GM13976 (cell line): ENCODE data around the gene ITGA1.

Experiments
- DNase-seq: peaks from one replicate; pipeline ENCODE4 v3.0.0; 2012; ENCODE audit warnings: low spot score
- in situ Hi-C: fragments of 300-500 bp; cut with MboI; formaldehyde crosslinking; loops from one replicate; pipeline ENCODE4 v1.12.0; 2022; ENCODE audit warnings: low sequenced_read_pairs, mixed read lengths, inconsistent platforms; ENCODE audit not compliant: unreplicated experiment
- TF ChIP-seq, protein P1 (sequence below): IDR thresholded peaks from 2 replicates; pipeline ENCODE4 v1.5.1; 2012; ENCODE audit warnings: borderline replicate concordance, mild to moderate bottlenecking; ENCODE audit not compliant: insufficient read depth; ENCODE audit errors: extremely low read depth, missing control alignments, control extremely low read depth

The ITGA1 gene

DNA sequence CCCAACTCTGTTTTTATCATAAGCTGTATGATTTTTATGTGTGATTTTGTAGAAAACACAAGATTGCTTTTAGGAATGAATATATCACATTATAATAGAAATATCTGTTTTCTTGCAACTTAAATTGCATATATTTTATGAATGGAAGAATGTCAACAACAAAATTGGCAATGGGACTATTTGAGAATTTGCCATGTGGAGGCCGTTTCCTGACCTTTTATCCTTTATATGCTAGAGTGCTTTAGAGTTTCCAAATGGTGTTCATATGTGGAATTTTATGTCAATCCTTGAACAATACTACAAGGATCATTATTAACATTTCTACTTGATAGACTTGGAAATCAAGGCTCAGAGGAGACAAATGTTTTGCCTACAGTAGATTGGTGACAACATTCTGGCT lies 34.2 kb downstream of the ITGA1 start:
- DNase-seq = no peak
- TF ChIP-seq, protein P1, sequence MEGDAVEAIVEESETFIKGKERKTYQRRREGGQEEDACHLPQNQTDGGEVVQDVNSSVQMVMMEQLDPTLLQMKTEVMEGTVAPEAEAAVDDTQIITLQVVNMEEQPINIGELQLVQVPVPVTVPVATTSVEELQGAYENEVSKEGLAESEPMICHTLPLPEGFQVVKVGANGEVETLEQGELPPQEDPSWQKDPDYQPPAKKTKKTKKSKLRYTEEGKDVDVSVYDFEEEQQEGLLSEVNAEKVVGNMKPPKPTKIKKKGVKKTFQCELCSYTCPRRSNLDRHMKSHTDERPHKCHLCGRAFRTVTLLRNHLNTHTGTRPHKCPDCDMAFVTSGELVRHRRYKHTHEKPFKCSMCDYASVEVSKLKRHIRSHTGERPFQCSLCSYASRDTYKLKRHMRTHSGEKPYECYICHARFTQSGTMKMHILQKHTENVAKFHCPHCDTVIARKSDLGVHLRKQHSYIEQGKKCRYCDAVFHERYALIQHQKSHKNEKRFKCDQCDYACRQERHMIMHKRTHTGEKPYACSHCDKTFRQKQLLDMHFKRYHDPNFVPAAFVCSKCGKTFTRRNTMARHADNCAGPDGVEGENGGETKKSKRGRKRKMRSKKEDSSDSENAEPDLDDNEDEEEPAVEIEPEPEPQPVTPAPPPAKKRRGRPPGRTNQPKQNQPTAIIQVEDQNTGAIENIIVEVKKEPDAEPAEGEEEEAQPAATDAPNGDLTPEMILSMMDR = no peak
- in situ Hi-C loops = no loop called here

DNA sequence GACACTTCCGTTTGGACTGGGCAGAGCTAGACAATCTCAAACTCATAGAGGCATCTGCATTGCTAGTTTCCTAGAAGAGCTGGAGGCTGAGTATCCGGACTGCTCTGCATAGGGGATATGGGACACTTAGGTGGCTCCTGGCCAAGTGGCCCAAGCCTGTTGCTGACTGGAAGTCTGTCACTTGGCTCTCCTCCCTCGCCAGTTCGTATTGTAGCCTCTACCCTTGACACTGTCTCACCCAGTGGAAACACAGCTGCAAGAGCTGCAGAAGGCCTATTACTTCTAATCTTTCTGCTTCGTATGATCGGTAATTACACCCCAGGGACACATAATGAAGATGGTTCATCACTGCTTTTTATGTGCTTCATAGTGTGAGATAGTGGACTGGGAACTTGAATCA lies 34.7 kb downstream of the ITGA1 start:
- TF ChIP-seq, protein P1 = no peak
- no peak for DNase-seq
- in situ Hi-C loops = no loop called here

DNA sequence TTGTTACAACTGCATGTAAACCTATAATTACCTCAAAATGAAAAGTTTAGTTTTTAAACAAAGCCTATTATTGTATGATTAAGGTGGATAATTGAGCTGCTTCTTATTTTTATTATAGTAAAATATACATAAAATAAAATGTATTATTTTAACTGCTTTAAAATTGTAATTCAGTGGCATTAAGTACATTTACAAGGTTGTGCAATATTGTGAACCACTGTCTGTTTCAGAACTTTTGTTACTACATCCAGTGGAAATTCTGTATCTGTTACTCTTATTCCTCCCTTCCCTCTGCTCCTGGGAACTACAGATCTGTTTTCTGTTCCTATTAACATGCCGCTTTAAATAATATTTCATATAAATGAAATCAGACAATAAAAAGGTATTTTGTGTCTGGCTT lies 37.1 kb downstream of the ITGA1 start:
- TF ChIP-seq, protein P1 = no peak
- no peak for DNase-seq
- in situ Hi-C loops = no loop called here

DNA sequence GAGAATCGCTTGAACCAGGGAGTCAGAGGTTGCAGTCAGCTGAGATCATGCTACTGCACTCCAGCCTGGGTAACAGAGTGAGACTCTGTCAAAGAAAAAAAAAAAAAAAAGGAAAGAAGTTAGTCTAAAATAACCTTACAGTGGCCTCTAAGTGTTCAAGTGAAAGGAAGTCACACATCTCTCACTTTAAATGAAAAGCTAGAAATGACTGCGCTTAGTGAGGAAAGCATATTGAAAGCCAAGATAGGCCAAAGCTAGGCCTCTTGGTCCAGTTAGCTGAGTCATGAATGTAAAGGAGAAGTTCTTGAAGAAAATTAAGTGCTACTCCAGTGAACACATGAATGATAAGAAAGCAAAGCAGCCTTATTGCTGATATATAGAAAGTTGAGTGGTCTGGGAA lies 38.1 kb downstream of the ITGA1 start:
- in situ Hi-C loops = no loop called here
- TF ChIP-seq, protein P1 = no peak
- DNase-seq = no peak

DNA sequence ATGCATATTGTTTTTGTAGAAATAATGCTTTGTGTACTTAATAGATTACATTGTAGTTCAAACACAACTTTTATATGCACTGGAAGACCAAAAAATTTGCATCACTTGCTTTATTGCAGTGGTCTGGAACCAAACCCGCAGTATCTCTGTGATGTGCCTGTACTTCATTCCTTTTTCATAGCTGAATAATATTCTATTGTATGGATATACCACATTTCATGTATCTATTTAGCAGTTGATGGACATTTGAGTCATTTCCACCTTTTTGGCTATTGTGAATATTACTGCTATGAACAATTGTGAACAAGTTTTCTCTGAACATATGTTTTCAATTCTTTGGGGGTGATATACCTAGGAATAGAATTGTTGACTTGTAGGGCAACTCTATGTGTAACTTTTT lies 40.1 kb downstream of the ITGA1 start:
- in situ Hi-C loops = no loop called here
- no peak for DNase-seq
- TF ChIP-seq, protein P1 = no peak

DNA sequence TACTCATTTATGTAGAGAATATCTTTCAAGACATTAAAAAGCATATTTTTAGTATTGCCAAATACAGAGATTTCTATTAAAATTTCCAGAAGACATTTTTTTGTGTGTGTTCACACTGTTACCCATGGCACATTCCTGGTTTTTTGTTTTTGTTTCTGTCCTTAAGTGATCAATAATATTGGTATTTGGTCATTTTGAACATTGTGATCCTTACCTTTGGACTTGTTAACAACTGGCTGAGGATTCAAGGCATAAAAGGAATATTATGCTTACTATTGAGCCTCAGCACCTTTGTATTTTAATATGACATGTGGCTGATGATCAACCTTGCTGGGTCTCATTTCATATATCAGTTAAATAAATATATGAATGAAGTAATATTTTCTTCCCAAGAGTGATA lies 41.9 kb downstream of the ITGA1 start:
- TF ChIP-seq, protein P1 = no peak
- in situ Hi-C loops = no loop called here
- DNase-seq = no peak

DNA sequence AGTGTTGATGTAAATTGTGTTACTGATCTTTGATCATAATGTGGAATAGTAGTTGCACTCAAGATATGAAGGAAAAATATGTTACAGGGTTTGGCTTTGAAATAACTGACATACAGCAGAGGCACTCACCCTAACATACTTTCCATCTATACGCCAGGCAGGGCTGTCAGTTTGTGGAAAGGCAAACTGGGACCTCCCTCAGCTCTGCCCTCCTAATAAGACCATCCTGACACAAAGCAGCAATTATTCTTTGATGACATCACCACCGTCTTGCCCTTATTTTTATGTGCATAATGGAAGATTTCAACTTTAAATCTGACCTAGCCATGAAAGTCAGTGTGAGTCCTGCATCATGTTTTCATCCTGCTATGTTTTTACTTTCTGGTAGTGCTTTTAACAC lies 42.9 kb downstream of the ITGA1 start:
- TF ChIP-seq, protein P1 = no peak
- no peak for DNase-seq
- in situ Hi-C loops = no loop called here
